Fibroblast of upper back skin (primary cell): ENCODE data around the gene EYS.
A peak's percentile ranks its signal among the peaks of the same experiment; 100 is the strongest.
"Not testable (repeated sequence)": the region's sequence is repeated elsewhere in the genome, so short reads cannot be mapped to it uniquely, and the experiment has no call there.

Experiments
- DNase-seq: peaks from one replicate; pipeline ENCODE4 v3.0.0-alpha.2; 2013

The EYS gene

GRCh38 chr6:65064844-65065243 is 642.2 kb downstream of the EYS start:
- DNase-seq, result no peak

- DNase-seq, result no peak
Observed at GRCh38 chr6:65059568-65059967, 647.5 kb downstream of the EYS start.

- DNase-seq, result no peak
Observed at GRCh38 chr6:65055545-65055944, 651.5 kb downstream of the EYS start.

DNA sequence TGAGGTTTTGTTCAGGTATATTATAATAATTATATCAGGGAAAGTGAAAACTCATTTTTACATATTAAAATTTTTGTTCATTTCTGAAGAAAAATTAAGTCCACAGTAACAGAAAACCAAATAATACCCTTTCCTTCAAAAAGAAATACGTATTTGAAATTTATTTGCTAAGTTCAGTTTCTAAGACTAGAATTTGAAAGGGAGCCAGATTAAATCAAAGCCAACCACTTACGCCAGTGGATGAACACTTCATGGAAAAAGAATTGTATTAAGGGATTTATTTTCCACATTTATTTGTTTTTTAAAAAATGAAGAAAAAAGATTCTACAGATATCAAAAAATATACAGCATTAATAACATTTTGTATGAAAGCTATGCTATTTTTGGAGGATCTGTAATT is 654.4 kb downstream of the EYS start:
- DNase-seq, result no peak

DNA sequence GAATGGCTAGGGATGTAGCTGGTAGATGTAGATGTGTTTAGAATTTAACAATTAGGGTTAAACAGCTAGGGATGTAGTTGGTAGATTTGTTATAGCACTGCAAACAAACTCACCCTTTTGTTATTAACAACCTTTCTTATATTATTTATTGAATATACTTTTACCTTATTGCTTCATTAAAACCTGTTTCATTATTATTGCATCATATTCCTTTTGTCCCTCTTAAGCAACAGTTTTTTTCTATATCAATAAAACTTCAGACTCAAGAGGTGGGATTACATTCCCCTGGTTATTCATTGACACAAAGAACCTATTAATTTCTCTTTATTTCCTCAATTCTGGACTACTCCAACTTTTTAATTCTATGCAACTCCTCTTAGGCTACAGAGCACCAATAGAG is 661.2 kb downstream of the EYS start:
- DNase-seq, result no peak

DNA sequence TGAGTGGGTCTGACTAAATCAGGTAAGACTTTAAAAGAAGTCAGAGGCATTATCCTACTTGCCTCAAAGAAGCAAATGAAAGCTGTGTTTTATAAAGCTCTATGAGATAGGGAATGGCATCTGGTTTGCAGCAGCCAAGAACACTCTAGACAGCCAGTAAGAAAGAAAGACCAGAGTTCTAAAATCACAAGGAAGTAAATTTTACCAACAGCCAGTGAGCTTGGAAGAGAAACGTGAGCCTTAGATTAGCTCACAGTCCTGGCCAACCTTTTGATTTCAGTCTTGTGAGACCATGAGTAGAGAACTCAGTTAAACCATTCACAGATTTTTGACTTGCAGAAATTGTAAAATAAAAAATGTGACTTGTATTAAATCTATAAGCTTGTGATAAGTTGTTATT is 693.0 kb downstream of the EYS start:
- DNase-seq, result no peak

DNA sequence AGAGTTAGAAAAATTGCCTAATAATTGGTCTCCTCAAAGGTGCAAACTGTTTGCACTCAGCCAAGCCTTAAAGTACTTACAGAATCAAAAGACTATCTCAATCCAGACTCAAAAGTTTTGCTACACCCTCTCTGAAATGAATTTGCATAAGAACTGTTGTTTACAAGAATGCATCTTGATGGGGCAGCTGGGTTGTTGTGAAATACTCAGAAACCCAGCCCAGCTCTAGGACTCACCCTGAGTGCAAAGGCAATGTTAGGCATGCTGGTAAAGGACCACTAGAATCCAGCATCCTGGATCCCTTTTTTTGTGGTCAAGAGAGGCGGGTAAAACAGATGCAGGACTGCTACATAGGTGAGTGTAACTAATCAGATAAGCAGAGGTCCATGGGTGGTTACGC is 700.2 kb downstream of the EYS start:
- no peak for DNase-seq

- DNase-seq, result no peak
Observed at GRCh38 chr6:65004283-65004682, 702.7 kb downstream of the EYS start.

DNA sequence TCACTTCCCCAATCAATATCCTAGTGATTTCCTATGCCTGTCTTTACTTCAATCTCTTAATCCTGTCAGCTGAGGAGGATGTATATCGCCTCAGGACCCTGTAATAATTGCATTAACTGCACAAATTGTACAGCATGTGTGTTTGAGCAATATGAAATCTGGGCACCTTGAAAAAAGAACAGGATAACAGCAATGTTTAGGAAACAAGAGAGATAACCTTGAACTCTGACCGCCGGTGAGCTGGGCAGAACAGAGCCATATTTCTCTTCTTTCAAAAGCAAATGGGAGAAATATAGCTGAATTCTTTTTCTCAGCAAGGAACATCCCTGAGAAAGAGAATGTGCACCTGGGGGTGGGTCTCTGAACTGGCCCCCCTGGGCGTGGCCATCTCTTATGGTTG is 704.1 kb downstream of the EYS start:
- not testable (repeated sequence) for DNase-seq

DNA sequence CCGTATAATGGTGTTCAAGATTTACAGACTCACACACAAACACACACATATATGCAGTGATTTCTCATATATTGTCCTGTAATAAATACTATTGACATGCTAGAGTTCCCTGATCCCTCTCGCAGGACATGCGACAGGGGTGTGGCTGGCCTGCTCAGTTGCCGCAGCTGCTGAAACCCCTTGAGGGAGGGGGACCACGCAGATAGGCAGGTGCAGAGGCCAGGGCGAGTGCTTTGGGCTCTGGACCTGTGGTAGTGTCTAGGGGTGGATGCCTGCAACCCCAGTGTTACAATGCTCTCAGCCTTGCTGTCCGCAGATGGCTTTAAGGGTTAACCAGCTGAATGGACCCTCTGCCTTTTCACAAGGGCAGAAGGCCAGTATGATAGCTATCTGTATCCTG is 706.2 kb downstream of the EYS start:
- DNase-seq, result no peak

- no peak for DNase-seq
Observed at GRCh38 chr6:64998204-64998603, 708.8 kb downstream of the EYS start.

GRCh38 chr6:64996301-64996700 is 710.7 kb downstream of the EYS start:
- DNase-seq, result no peak

DNA sequence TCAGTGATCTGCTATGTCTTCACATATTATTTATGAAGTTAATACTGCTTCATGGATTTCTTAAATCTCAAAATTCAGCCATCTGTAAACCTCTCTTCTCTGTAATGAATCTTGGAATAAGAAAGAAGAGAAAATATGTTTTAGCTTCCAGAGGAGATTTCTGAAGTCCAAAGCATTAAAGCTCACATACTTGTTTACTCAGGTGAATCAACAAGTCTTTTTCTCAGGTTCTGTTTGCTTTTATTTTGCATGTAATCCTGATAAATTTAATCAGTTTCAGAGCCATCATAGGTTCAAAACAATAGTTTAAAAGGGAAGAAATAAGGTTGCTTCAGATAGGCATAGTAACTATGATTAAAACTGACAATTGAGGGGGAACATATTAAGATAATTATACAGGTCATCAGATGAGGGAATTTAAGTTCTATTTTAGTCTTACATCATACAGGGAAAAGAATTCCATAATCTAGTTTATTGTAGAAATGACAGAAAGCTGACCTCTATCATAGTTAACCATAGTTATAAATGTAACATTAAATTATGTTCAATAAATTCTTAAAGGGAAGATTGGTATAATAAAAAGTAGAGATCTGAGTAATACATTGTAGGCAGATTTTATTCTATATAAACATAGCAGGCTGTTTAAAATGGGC is 716.2 kb downstream of the EYS start:
- no peak for DNase-seq

GRCh38 chr6:64988148-64988547 is 718.9 kb downstream of the EYS start:
- peak; percentile 1 for DNase-seq

- DNase-seq, result no peak
Observed at GRCh38 chr6:64987066-64987465, 720.0 kb downstream of the EYS start.

GRCh38 chr6:64985726-64986125 is 721.3 kb downstream of the EYS start:
- no peak for DNase-seq

DNA sequence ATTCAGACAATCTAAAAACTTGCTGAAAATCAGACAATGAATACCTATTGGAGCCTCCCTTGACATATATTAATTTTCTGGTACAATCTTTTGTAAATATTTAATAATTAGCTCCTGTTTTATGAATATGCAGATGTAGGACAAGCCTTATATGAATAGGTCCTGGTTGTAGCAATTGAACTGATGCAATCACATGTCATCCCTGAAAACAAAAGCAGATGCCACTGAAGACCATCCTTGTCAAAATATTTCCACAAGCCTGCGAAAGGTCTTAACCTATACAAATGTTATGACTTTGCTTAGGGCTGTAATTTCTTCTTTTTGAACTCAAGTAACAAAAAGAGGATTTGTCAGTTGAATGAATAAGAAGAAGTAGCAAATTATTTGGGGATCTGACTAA is 722.1 kb downstream of the EYS start:
- DNase-seq, result peak; percentile 10

DNA sequence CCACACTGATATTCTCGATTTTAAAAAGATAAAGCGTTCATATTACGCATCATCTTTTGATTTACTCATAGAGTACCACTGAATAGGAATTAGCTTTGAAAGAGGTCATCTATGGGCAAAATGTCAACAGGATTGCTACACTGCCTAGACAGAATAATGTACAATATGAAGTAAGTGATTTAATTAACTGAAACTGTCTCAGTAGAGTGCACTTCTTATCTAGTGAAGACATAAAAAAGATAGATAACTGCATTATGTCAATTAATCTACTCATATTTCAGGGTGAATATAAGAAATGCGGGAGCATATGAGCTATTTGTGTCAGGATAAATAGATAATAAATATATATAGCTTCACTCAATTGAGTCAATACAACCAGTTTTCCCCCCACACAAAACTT is 723.9 kb downstream of the EYS start:
- DNase-seq, result no peak

DNA sequence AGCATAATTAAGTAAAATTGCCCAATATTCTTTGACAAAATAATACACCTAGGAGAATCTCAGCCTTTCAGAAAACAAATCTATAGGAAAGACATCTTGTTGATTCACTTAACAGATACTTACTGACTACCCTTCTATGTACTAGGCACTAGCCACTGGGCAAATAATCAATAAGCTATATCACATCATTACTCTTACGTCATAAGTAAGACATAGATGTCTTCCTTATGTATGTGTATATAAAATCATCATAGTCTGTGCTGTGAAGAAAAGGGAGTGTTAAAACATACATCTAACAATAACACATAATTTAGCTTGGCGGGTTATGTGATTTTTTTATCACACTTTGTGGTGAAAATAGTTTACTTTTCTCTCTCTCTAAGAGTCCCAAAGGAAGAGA is 733.9 kb downstream of the EYS start:
- no peak for DNase-seq

DNA sequence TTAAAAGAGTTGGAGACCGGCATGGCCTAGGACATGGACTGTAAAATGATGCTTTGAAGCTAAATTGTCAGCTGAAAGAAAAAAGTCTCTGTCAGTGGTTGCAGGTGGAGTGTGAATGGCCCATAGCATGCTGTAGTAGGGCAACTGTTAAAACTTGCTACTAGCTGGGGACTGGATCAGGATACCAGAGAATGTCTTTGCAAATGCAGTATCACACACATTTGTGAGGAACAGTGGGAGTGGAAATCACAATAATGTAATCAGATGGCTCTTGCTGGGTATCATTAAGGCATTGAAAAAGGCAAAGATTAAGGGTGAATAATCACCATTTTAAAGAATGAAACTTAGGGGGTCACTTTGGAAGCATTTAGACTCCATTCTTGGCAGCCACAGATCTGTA is 737.9 kb downstream of the EYS start:
- DNase-seq, result no peak

GRCh38 chr6:64955435-64955848 is 751.6 kb downstream of the EYS start:
- DNase-seq, result no peak

- DNase-seq, result no peak
Observed at GRCh38 chr6:64949257-64949656, 757.8 kb downstream of the EYS start.

- DNase-seq, result no peak
Observed at GRCh38 chr6:64948261-64948660, 758.8 kb downstream of the EYS start.

GRCh38 chr6:64945450-64945849 is 761.6 kb downstream of the EYS start:
- no peak for DNase-seq

DNA sequence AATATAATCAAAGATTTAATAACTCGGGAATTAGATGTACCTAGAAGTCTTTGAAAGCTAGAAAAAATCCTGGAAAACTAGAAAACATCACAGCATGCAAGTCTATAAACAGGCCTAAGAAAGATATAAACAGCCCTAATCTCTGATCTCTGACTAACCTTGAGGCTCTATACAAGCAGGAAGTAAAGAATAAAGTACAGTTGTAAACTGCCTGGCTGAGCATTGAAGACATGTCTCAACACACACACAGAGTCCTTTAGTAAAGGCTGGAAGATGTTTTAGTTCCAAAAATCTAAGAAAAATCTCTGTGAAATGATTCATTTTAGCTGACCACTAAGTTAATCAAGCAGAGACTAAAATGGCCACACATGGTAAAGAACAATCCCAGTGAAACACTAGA is 774.5 kb downstream of the EYS start:
- DNase-seq, result no peak

DNA sequence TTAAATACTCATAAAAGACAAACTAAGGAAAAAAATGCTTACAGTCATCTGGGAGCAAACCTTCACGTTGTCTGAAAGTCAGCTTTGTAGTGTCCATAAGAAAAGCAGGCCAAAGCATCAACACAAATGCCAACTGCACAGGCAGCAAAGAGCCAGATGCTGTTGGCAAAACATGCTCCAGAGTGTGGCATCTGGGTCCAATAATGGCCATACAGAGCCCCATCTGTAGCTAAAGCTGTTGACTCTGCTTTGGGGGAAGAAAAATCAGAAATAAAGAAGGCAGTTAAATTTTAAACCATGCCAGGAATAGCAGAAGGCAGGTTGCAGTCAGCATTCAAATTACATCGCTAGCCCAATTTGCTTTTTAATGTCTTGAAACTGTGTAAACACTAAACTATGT is 776.3 kb downstream of the EYS start:
- no peak for DNase-seq
